Keratinocyte (primary cell): ENCODE results near the gene DEFB132. TPM values are rescaled to one million over a fixed set of nuclear protein-coding genes. Genes with fewer than 3 reads are reported as not detected.

Source experiments
- DNase-seq: peaks from one replicate; pipeline ENCODE4 v3.0.0-alpha.2; 2011; ENCODE audit warnings: low read depth, missing footprints, low spot score
- FAIRE-seq: peaks from 2 replicates; lab custom pipeline; 2011; peaks lifted over from hg19 to GRCh38; lab: Jason Lieb, UNC
- H2AFZ ChIP-seq: 2 replicates; pipeline ENCODE4 v1.6.0; 2012; ENCODE audit warnings: low read length, control low read depth, inconsistent platforms; ENCODE audit not compliant: control insufficient read depth
- H3K27ac ChIP-seq: 2 replicates; pipeline ENCODE4 v1.5.1; 2011; ENCODE audit warnings: low read length; ENCODE audit not compliant: control insufficient read depth, insufficient read depth
- H3K27me3 ChIP-seq: 3 replicates; pipeline ENCODE4 v1.6.0; 2011; ENCODE audit warnings: low read length; ENCODE audit not compliant: control insufficient read depth, insufficient read depth; ENCODE audit errors: extremely low read depth
- H3K36me3 ChIP-seq, 2 experiments: 2 replicates in 1 of 2; 3 replicates in 1 of 2; pipeline ENCODE4 v1.5.1; 2011; ENCODE audit warnings: low read length in 2 of 2, mild to moderate bottlenecking in 1 of 2; ENCODE audit not compliant: control insufficient read depth in 2 of 2, insufficient read depth in 2 of 2; ENCODE audit errors: extremely low read depth in 1 of 2
- H3K4me1 ChIP-seq: 3 replicates; pipeline ENCODE4 v1.5.1; 2011; ENCODE audit warnings: low read length; ENCODE audit not compliant: control insufficient read depth, insufficient read depth; ENCODE audit errors: extremely low read depth
- H3K4me2 ChIP-seq: 3 replicates; pipeline ENCODE4 v1.6.0; 2011; ENCODE audit warnings: low read depth, low read length; ENCODE audit not compliant: control insufficient read depth, insufficient read depth; ENCODE audit errors: extremely low read depth
- H3K4me3 ChIP-seq, 3 experiments: fragments of 200-600 bp in 1 of 3; sonication (generic) in 1 of 3; 2 replicates in 2 of 3; 3 replicates in 1 of 3; pipeline ENCODE4 v1.5.1; 2011 to 2016; ENCODE audit warnings: low read length in 3 of 3, mild to moderate bottlenecking in 3 of 3, control low read depth in 2 of 3, inconsistent platforms in 1 of 3, low read depth in 1 of 3, mixed read lengths in 1 of 3, mixed run types in 1 of 3, moderate library complexity in 1 of 3; ENCODE audit not compliant: control insufficient read depth in 2 of 3, insufficient read depth in 2 of 3; ENCODE audit errors: extremely low read depth in 1 of 3
- H3K79me2 ChIP-seq: 2 replicates; pipeline ENCODE4 v1.6.0; 2012; ENCODE audit warnings: low read length; ENCODE audit not compliant: control insufficient read depth, insufficient read depth
- H3K9ac ChIP-seq: 3 replicates; pipeline ENCODE4 v1.6.0; 2011; ENCODE audit warnings: low read length; ENCODE audit not compliant: control insufficient read depth, insufficient read depth; ENCODE audit errors: extremely low read depth
- H3K9me1 ChIP-seq: 3 replicates; pipeline ENCODE4 v1.6.0; 2011; ENCODE audit warnings: low read length; ENCODE audit not compliant: control insufficient read depth, insufficient read depth; ENCODE audit errors: extremely low read depth
- H3K9me3 ChIP-seq: 2 replicates; pipeline ENCODE4 v1.5.1; 2012; ENCODE audit warnings: low read depth, low read length; ENCODE audit not compliant: control insufficient read depth
- H4K20me1 ChIP-seq: 3 replicates; pipeline ENCODE4 v1.6.0; 2011; ENCODE audit warnings: low read length; ENCODE audit not compliant: control insufficient read depth, insufficient read depth; ENCODE audit errors: extremely low read depth
- CTCF ChIP-seq, 3 experiments: IDR thresholded peaks in 1 of 3; conservative IDR thresholded peaks in 1 of 3; optimal IDR thresholded peaks in 1 of 3; 2 replicates in 2 of 3; 3 replicates in 1 of 3; pipeline versions ENCODE3 to v1.5.1; 2011; ENCODE audit warnings: low read length in 3 of 3, mild to moderate bottlenecking in 3 of 3, moderate library complexity in 2 of 3, control low read depth in 1 of 3, inconsistent platforms in 1 of 3; ENCODE audit not compliant: insufficient read depth in 2 of 3; ENCODE audit errors: extremely low read depth in 1 of 3
- EZH2 ChIP-seq: IDR thresholded peaks from one replicate; pipeline ENCODE4 v1.6.1; 2012; ENCODE audit warnings: inconsistent platforms, mild to moderate bottlenecking, low read length, moderate library complexity
- dilution Hi-C: fragments of 300-500 bp; cut with MboI; formaldehyde crosslinking; loops from one replicate; pipeline ENCODE4 v1.7.0; 2020; ENCODE audit warnings: low sequenced_read_pairs; ENCODE audit not compliant: extremely low pct_ligation_motif_present
- polyA plus RNA-seq, 5 experiments: library from polyadenylated mRNA; depleted of rRNA in 3 of 5; stranded (reverse) in 3 of 5; stranded (forward) in 1 of 5; unstranded in 1 of 5; fragments of >200 nt; gene quantifications; 1 replicate in 1 of 5; 2 replicates in 3 of 5; 3 replicates in 1 of 5; pipeline versions ENCODE4 v1.2.1 to v1.2.3, GENCODE V29; 2011 to 2012; ENCODE audit warnings: missing spikeins in 2 of 5, low read depth in 1 of 5, low replicate concordance in 1 of 5

Gene DEFB132
- polyA plus RNA-seq, 1 donor (not counting 4 experiments of a cell fraction or from before 2014, with no cell fraction given) = not detected

- TF ChIP-seq EZH2 = no peak
- no peak for TF ChIP-seq CTCF (optimal IDR thresholded peaks at IDR 0.05 in 1 of 3, IDR thresholded peaks at IDR 0.05 in 1 of 3, conservative IDR thresholded peaks at IDR 0.05 in 1 of 3; ENCODE audit: extremely low read depth in 1 of 3, insufficient read depth in 2 of 3, low read length in 3 of 3)
These were observed 51.0 kb downstream of the DEFB132 start for GRCh38 chr20:308427-309038.

DNA sequence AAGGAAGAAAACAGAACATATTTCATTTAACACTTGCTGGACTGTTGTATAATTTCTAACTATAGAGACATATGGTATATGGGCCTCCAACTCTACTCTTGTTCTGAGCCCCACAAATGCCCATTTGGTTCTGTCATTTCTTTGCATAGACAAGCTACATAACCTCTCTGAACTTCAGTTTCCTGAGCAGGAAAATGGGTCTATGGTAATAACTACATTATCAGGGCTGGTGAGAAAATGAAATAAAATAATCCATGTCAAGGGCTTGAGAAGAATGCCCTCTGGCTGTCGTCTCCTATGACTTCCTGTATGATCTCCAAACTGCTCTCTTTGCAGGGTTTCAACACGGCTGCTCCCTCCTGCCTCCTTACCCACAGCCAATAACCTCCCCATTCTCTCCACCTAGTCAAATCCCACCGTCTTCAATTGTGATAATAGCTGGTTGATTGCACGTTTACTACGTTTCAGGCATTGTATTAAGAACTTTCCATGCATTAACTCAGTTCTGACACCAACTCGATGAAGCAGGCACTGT lies 51.8 kb downstream of the DEFB132 start:
- Histone ChIP-seq H3K9ac (peak overlapping the region; percentile 44), H3K9me3 (peaks cover 2% of the 10 kb centered on the region), H2AFZ (no peak overlapping the region), H3K79me2 (no peaks in the 10 kb centered on the region), H3K9me1 (peaks cover 4% of the 10 kb centered on the region), H3K27ac (peak overlapping the region; percentile 74), H3K27me3 (no peaks in the 10 kb centered on the region), H3K4me1 (peaks cover 46% of the 10 kb centered on the region), H4K20me1 (peaks cover 2% of the 10 kb centered on the region), H3K4me2 (peak overlapping the region; percentile 37), H3K4me3 (no peak overlapping the region), H3K36me3 (no peaks in the 10 kb centered on the region)
- no peak for DNase-seq
- dilution Hi-C loops = no loop called here
- no peak for TF ChIP-seq CTCF (optimal IDR thresholded peaks at IDR 0.05 in 1 of 3, IDR thresholded peaks at IDR 0.05 in 1 of 3, conservative IDR thresholded peaks at IDR 0.05 in 1 of 3; ENCODE audit: extremely low read depth in 1 of 3, insufficient read depth in 2 of 3, low read length in 3 of 3)
- TF ChIP-seq EZH2 = no peak
- FAIRE-seq = no peak

More at GRCh38 chr20:308427-309038, 51.0 kb downstream of the DEFB132 start:
- Histone ChIP-seq H3K9me3 (peaks cover 2% of the 10 kb centered on the region), H3K27ac (peak overlapping the region; percentile 74), H3K27me3 (no peaks in the 10 kb centered on the region), H4K20me1 (no peaks in the 10 kb centered on the region), H3K4me1 (peaks cover 38% of the 10 kb centered on the region), H3K9ac (peak overlapping the region; percentile 34), H2AFZ (no peak overlapping the region), H3K79me2 (no peaks in the 10 kb centered on the region), H3K4me3 (no peak overlapping the region), H3K36me3 (no peaks in the 10 kb centered on the region), H3K4me2 (no peak overlapping the region), H3K9me1 (no peaks in the 10 kb centered on the region)
- dilution Hi-C loops = no loop called here
- DNase-seq (peak; percentile 88), FAIRE-seq (peak; percentile 97)
